ENCODE measurements around the gene SLC5A3. TPM values are rescaled to one million over a fixed set of nuclear protein-coding genes. Genes with fewer than 3 reads are reported as not detected.
A peak's percentile ranks its signal among the peaks of the same experiment; 100 is the strongest.

The SLC5A3 gene
- total and polyA plus RNA-seq, 2 donors (not counting 1 experiment from before 2014, with no cell fraction given), result 1.2 to 16.7 TPM

GRCh38 chr21:34075760-34076660 is 2.6 kb downstream of the SLC5A3 start:
- Mint-ChIP-seq H3K9me3 (ENCODE audit: insufficient read depth) (no peaks in the 10 kb centered on the region), H3K4me1 (peaks cover 69% of the 10 kb centered on the region), H3K4me3 (peak overlapping the region; percentile 38), H3K27ac (no peak overlapping the region), H3K27me3 (no peaks in the 10 kb centered on the region)
- Histone ChIP-seq H2AFZ (ENCODE audit: insufficient read depth, low read depth, low read length, poor library complexity, severe bottlenecking) (no peak overlapping the region), H3K27me3 (replicated peaks in 1 of 4; ENCODE audit: control extremely low read depth in 1 of 4, control insufficient read depth in 3 of 4, insufficient read depth in 4 of 4, low read length in 3 of 4) (no peaks in the 10 kb centered on the region), H3K4me3 (ENCODE audit: control extremely low read depth in 1 of 5, extremely low read depth in 1 of 5, insufficient read depth in 1 of 5, low read depth in 2 of 5, low read length in 4 of 5) (no peak overlapping the region), H3K4me2 (replicated peaks; ENCODE audit: low read depth, low read length, poor library complexity, severe bottlenecking) (no peak overlapping the region), H3K9ac (ENCODE audit: low read length) (no peak overlapping the region), H4K20me1 (ENCODE audit: control insufficient read depth, insufficient read depth, low read length, poor library complexity, severe bottlenecking) (peaks cover 29% of the 10 kb centered on the region), H3K4me1 (ENCODE audit: control insufficient read depth in 2 of 2, insufficient read depth in 2 of 2, low read length in 2 of 2) (peaks cover 13 to 26% of the 10 kb centered on the region in 2 donors), H3K9me3 (ENCODE audit: control extremely low read depth in 1 of 3, control insufficient read depth in 2 of 3, insufficient read depth in 1 of 3, low read length in 2 of 3) (no peaks in the 10 kb centered on the region), H3K27ac (ENCODE audit: low read length in 2 of 2) (no peak overlapping the region), H3K79me2 (ENCODE audit: control insufficient read depth, insufficient read depth, low read length) (peaks cover 65% of the 10 kb centered on the region), H3K36me3 (replicated peaks in 1 of 2; ENCODE audit: control extremely low read depth in 1 of 2, control insufficient read depth in 1 of 2, extremely low read depth in 1 of 2, insufficient read depth in 2 of 2, low read length in 1 of 2) (peaks cover 0 to 2% of the 10 kb centered on the region in 2 experiments)
- POLR2A ChIA-PET, result interaction anchor here (1.6 kb wide), 1 partner anchor 274 kb away, joined by 3 read pairs; no protein-coding TSS in a partner anchor
- intact Hi-C loops (cut with micrococcal nuclease), result loop anchor here (2.0 to 10.0 kb wide), 2 partner anchors 539 to 1989 kb away; partner anchors contain the start of genes RCAN1 and SETD4
- DNase-seq, result no peak
- no peak for ATAC-seq (ENCODE audit: low read depth)
- CTCF ChIA-PET, result interaction anchor here (1.0 to 1.5 kb wide), 3 partner anchors 127 to 272 kb away, joined by 3 to 8 read pairs (median 4); no protein-coding TSS in a partner anchor
- TF ChIP-seq EZH2 (IDR thresholded peaks at IDR 0.05; ENCODE audit: borderline replicate concordance, insufficient read depth, low read depth, low read length, poor library complexity, severe bottlenecking) (no peak), CTCF (IDR thresholded peaks at IDR 0.05) (no peak)
- WGBS (ENCODE audit: insufficient coverage), result 83% methylated on average over 1 of the region's 9 CpGs

All from B cell (primary cell).